ENCODE data around the gene B4GALNT3.

- TF ChIP-seq POLR2AphosphoS5 (IDR thresholded peaks at IDR 0.05; ENCODE audit: low read depth, low read length), result no peak
- TF ChIP-seq, protein P1, sequence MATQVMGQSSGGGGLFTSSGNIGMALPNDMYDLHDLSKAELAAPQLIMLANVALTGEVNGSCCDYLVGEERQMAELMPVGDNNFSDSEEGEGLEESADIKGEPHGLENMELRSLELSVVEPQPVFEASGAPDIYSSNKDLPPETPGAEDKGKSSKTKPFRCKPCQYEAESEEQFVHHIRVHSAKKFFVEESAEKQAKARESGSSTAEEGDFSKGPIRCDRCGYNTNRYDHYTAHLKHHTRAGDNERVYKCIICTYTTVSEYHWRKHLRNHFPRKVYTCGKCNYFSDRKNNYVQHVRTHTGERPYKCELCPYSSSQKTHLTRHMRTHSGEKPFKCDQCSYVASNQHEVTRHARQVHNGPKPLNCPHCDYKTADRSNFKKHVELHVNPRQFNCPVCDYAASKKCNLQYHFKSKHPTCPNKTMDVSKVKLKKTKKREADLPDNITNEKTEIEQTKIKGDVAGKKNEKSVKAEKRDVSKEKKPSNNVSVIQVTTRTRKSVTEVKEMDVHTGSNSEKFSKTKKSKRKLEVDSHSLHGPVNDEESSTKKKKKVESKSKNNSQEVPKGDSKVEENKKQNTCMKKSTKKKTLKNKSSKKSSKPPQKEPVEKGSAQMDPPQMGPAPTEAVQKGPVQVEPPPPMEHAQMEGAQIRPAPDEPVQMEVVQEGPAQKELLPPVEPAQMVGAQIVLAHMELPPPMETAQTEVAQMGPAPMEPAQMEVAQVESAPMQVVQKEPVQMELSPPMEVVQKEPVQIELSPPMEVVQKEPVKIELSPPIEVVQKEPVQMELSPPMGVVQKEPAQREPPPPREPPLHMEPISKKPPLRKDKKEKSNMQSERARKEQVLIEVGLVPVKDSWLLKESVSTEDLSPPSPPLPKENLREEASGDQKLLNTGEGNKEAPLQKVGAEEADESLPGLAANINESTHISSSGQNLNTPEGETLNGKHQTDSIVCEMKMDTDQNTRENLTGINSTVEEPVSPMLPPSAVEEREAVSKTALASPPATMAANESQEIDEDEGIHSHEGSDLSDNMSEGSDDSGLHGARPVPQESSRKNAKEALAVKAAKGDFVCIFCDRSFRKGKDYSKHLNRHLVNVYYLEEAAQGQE (IDR thresholded peaks at IDR 0.05; ENCODE audit: insufficient read depth in 1 of 2, low read depth in 2 of 2, low read length in 2 of 2), result no peak
Measured at GRCh38 chr12:571795-572531, 112.2 kb downstream of the B4GALNT3 start.

Measured in PFSK-1 (cell line).